Measurements from ENCODE around the gene KDM7A. TPM values are rescaled to one million over a fixed set of nuclear protein-coding genes. Genes with fewer than 3 reads are reported as not detected.
A peak's percentile ranks its signal among the peaks of the same experiment; 100 is the strongest.

The KDM7A gene
- total and polyA plus RNA-seq, 10 donors = 2.5 to 41.5 (median 22.1) TPM

DNA sequence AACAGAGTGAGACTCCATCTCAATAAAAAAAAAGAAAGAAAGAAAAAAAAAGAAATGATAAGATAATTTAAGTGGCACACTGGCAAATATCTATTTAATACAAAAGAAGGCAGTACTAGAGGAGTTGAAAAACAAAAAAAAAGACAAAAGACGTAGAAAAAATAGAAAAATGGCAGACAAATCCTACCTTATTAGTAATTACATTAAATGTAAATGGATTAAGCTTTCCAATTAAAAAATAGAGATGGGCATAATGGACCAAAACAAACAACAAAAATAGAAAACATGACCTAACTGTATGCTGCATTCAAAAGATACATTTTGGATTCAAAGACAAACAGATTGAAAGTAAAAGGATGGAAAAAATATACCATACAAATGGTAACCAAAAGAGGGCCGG is 108.8 kb downstream of the KDM7A start:
- intact Hi-C loops (cut with DNase I; ENCODE audit: low total_unique reads) = no loop called here
- no peak overlapping the region for H3K4me3 ChIP-seq
- H3K27me3 ChIP-seq (replicated peaks in 1 of 7) = no peaks in the 10 kb centered on the region
- WGBS, 5 donors = 46 to 98% (median 71%) methylated on average over 2 of the region's 2 CpGs
- no peak for TF ChIP-seq POLR2A (IDR thresholded peaks at IDR 0.05)
- TF ChIP-seq POLR2AphosphoS5 (IDR thresholded peaks at IDR 0.05) = no peak
- TF ChIP-seq, protein P1, sequence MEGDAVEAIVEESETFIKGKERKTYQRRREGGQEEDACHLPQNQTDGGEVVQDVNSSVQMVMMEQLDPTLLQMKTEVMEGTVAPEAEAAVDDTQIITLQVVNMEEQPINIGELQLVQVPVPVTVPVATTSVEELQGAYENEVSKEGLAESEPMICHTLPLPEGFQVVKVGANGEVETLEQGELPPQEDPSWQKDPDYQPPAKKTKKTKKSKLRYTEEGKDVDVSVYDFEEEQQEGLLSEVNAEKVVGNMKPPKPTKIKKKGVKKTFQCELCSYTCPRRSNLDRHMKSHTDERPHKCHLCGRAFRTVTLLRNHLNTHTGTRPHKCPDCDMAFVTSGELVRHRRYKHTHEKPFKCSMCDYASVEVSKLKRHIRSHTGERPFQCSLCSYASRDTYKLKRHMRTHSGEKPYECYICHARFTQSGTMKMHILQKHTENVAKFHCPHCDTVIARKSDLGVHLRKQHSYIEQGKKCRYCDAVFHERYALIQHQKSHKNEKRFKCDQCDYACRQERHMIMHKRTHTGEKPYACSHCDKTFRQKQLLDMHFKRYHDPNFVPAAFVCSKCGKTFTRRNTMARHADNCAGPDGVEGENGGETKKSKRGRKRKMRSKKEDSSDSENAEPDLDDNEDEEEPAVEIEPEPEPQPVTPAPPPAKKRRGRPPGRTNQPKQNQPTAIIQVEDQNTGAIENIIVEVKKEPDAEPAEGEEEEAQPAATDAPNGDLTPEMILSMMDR (IDR thresholded peaks at IDR 0.05 in 8 of 11, conservative IDR thresholded peaks at IDR 0.05 in 3 of 11) = no peak
- H3K27ac ChIP-seq = no peak overlapping the region
- peaks cover 0 to 9% (median 6%) of the 10 kb centered on the region in 6 donors for H3K4me1 ChIP-seq
- no peak for DNase-seq
- H3K9me3 ChIP-seq = peaks cover 11 to 46% (median 29%) of the 10 kb centered on the region in 8 donors
- H3K36me3 ChIP-seq = no peaks in the 10 kb centered on the region

DNA sequence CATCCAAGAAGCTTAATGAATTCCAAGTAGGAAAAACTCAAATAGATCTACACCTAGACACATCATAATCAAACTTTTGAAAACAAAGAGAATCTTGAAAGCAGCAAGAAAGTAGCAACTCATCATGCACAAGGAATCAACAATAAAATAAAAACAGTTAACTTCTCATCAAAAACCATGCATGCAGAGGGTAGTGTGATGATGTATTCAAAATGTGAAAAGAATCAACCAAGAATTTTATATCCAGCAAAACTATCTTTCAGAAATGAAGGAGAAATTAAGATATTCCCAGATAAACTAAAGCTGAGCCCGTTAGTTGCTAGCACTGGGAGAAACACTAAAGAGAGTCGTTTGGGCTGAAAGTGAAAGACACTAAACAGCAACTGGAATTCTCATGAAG is 109.7 kb downstream of the KDM7A start:
- Histone ChIP-seq H3K4me3 (no peak overlapping the region), H3K9me3 (peaks cover 11 to 46% (median 29%) of the 10 kb centered on the region in 8 donors), H3K27ac (no peak overlapping the region), H3K36me3 (no peaks in the 10 kb centered on the region), H3K27me3 (replicated peaks in 1 of 7) (no peaks in the 10 kb centered on the region), H3K4me1 (peaks cover 0 to 11% (median 9%) of the 10 kb centered on the region in 6 donors)
- DNase-seq = no peak
- TF ChIP-seq, protein P1 (IDR thresholded peaks at IDR 0.05 in 8 of 11, conservative IDR thresholded peaks at IDR 0.05 in 3 of 11) = no peak
- 46 to 90% (median 82%) methylated on average over 2 of the region's 2 CpGs for WGBS, 5 donors
- intact Hi-C loops (cut with DNase I; ENCODE audit: low total_unique reads) = no loop called here

DNA sequence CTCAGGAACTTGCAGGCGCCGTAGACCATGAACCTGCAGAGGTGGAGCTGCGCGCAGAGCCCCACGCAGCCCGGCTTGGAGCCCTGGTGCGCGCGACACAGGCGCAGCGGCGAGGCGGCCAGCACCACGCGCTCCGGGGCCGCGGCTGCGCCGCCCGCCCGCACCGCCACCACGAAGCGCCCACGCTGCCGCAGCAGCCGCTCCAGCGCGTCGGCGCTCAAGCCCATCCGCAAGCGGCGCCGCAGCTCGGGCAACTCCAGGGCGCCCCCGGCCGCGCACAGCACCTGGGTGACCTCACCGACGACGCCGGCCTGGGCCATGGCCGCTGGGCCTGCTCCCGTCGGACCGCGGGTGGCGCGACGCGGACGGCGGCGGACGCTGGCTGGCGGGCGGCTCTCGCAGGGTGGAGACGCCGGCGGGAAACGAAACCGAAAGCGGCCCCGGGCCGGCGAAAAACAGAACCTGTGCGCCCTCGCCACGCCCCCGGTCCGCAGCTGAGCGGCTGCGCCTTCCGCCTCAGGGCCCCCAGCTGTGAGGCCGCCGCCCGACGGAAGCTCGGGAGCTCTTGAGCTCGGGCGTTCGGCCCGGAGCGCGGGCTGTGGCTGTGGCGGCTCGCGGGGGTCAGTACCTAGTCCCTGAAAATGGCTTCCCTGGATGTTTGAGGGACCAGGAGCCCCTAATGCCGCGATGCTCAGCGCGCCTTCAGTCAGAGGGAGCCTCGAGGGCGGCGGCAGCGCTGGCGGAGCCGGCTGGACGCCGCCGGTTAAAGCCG is 114.1 kb downstream of the KDM7A start, which contains the start of gene PARP12:
TSS of gene PARP12 (minus strand) at position 424 of the 772 bp plus-strand sequence. CDS start at position 320, 104 bp downstream.
- Histone ChIP-seq H3K36me3 (peaks cover 0 to 4% (median 0%) of the 10 kb centered on the region in 6 donors), H3K9me3 (peaks cover 11 to 23% (median 21%) of the 10 kb centered on the region in 8 donors), H3K4me3 (peak within 1 kb of the TSS; percentile 61 to 88 (median 68)), H3K4me1 (peaks cover 27 to 54% (median 38%) of the 10 kb centered on the region in 6 donors), H3K27ac (peak within 1 kb of the TSS; percentile 90 to 98 (median 95)), H3K27me3 (replicated peaks in 1 of 7) (no peaks in the 10 kb centered on the region)
- intact Hi-C loops (cut with DNase I; ENCODE audit: low total_unique reads) = no loop called here
- 0 to 1% (median 0%) methylated on average over 18 to 106 of the region's 106 CpGs for WGBS, 5 donors
- peak in 1 of 3 donors; percentile 71 for TF ChIP-seq POLR2A (IDR thresholded peaks at IDR 0.05)
- TF ChIP-seq, protein P1 (IDR thresholded peaks at IDR 0.05 in 8 of 11, conservative IDR thresholded peaks at IDR 0.05 in 3 of 11) = peak in 2 of 11 experiments; percentile 17 to 30
- peak; percentile 86 to 93 (median 92) for TF ChIP-seq POLR2AphosphoS5 (IDR thresholded peaks at IDR 0.05)
- DNase-seq = peak; percentile 99

DNA sequence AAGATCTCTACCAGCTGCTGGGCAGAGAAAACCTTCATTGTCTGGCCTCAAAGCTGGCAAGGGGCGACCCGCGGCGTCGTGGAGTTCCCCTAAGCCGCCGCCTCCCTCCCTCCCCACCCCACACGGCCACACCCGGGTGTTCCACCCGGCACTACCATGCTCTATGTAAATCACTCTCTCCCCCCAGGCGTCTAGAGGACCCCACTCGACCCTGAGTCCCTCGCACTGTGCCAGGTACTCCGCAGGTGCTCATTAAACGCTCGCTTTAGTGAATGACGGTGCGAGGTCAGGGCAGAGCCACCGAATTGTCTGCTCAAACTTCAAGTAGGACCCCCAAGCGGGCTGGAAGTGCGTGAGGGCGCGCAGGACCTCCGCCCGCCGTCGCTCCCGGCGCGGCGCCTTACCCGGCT is 114.7 kb downstream of the KDM7A start:
- WGBS, 5 donors = 0 to 4% (median 1%) methylated on average over 13 to 32 of the region's 32 CpGs
- intact Hi-C loops (cut with DNase I; ENCODE audit: low total_unique reads) = no loop called here
- H3K4me1 ChIP-seq = peaks cover 27 to 60% (median 38%) of the 10 kb centered on the region in 6 donors
- no peaks in the 10 kb centered on the region for H3K27me3 ChIP-seq (replicated peaks in 1 of 7)
- no peak for TF ChIP-seq POLR2AphosphoS5 (IDR thresholded peaks at IDR 0.05)
- no peak for TF ChIP-seq POLR2A (IDR thresholded peaks at IDR 0.05)
- TF ChIP-seq, protein P1 (IDR thresholded peaks at IDR 0.05 in 8 of 11, conservative IDR thresholded peaks at IDR 0.05 in 3 of 11) = no peak
- peaks cover 8 to 17% (median 15%) of the 10 kb centered on the region in 8 donors for H3K9me3 ChIP-seq
- H3K4me3 ChIP-seq = peak overlapping the region; percentile 61 to 88 (median 68)
- peaks cover 0 to 10% (median 1%) of the 10 kb centered on the region in 6 donors for H3K36me3 ChIP-seq
- peak; percentile 88 for DNase-seq
- H3K27ac ChIP-seq = peak overlapping the region; percentile 90 to 98 (median 95)

All from spleen (tissue), 11 donors.